NCI-H345 (cell line): ENCODE data around the gene CAPN10.
A peak's percentile ranks its signal among the peaks of the same experiment; 100 is the strongest.

Source experiments
- DNase-seq: peaks from one replicate; lab custom pipeline; 2025; lab: John Stamatoyannopoulos, UW

CAPN10 gene

GRCh38 chr2:240574386-240575100 is 12.0 kb upstream of the CAPN10 start:
- DNase-seq = no peak

GRCh38 chr2:240575101-240575965 is 11.2 kb upstream of the CAPN10 start:
- DNase-seq = no peak

GRCh38 chr2:240576036-240576435 is 10.5 kb upstream of the CAPN10 start:
- no peak for DNase-seq

GRCh38 chr2:240576436-240577205 is 9.9 kb upstream of the CAPN10 start:
- DNase-seq = no peak

GRCh38 chr2:240577281-240578109 is 9.0 kb upstream of the CAPN10 start:
- DNase-seq = no peak

- DNase-seq = no peak
Observed at GRCh38 chr2:240578110-240578450, 8.5 kb upstream of the CAPN10 start.

- DNase-seq = no peak
Observed at GRCh38 chr2:240578488-240578887, 8.0 kb upstream of the CAPN10 start.

- no peak for DNase-seq
Observed at GRCh38 chr2:240579071-240579762, 7.3 kb upstream of the CAPN10 start.

- no peak for DNase-seq
Observed at GRCh38 chr2:240579771-240580614, 6.5 kb upstream of the CAPN10 start.

GRCh38 chr2:240581811-240582210 is 4.7 kb upstream of the CAPN10 start:
- no peak for DNase-seq

- DNase-seq = no peak
Observed at GRCh38 chr2:240582781-240583180, 3.8 kb upstream of the CAPN10 start.

GRCh38 chr2:240583774-240584173 is 2.8 kb upstream of the CAPN10 start:
- DNase-seq = no peak

- no peak for DNase-seq
Observed at GRCh38 chr2:240584486-240585031, 2.0 kb upstream of the CAPN10 start.

GRCh38 chr2:240585101-240585500 is 1.4 kb upstream of the CAPN10 start:
- no peak for DNase-seq

- DNase-seq = no peak
Observed at GRCh38 chr2:240585681-240586197, 795 bp upstream of the CAPN10 start.

GRCh38 chr2:240586919-240587800 is 626 bp downstream of the CAPN10 start:
- DNase-seq = peak; percentile 80

- no peak for DNase-seq
Observed at GRCh38 chr2:240588006-240588655, 1.6 kb downstream of the CAPN10 start.

- DNase-seq = no peak
Observed at GRCh38 chr2:240588669-240589068, 2.1 kb downstream of the CAPN10 start.
